ENCODE results near the gene LY86. TPM values are rescaled to one million over a fixed set of nuclear protein-coding genes. Genes with fewer than 3 reads are reported as not detected.

Gene LY86
- polyA plus RNA-seq, 1 of the 3 experiments (the other 2 are of a cell fraction), result not detected

DNA sequence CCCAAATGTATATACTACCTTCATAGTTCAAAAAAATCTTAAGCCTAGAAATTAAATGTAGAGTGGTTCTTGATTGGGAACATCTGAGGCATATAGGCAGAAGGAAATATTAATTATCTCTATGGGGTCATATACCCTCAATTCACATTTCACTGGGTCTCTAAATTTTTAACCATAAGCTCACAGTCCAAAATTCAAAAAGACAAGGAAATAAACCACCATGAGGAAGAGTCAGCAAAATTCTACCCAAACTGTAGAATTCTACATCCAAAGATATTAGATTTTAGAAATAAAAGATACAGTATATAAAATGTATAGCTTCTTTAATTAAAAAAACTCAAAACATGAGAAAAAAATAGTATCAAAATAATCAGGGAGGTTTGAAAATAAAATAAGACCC, 15.5 kb downstream of the LY86 start (continued):
- TF ChIP-seq REST (IDR thresholded peaks at IDR 0.05; ENCODE audit: low read depth, low read length) (no peak), SMC3 (IDR thresholded peaks at IDR 0.05; ENCODE audit: low read depth, low read length) (no peak)

GRCh38 chr6:6604566-6604965, 16.0 kb downstream of the LY86 start:
- H3K27me3 ChIP-seq (ENCODE audit: insufficient read depth), result no peaks in the 10 kb centered on the region
- H3K36me3 ChIP-seq (replicated peaks in 1 of 2; ENCODE audit: control insufficient read depth in 1 of 2, insufficient read depth in 2 of 2, low read length in 1 of 2), result no peaks in the 10 kb centered on the region
- CTCF ChIA-PET, result no interaction called here
- H3K79me2 ChIP-seq (ENCODE audit: insufficient read depth), result no peaks in the 10 kb centered on the region
- no peaks in the 10 kb centered on the region for H3K9me3 ChIP-seq
- POLR2A ChIA-PET, result no interaction called here
- H3K4me1 ChIP-seq (ENCODE audit: control insufficient read depth in 1 of 2, insufficient read depth in 2 of 2, low read depth in 1 of 2, low read length in 1 of 2), result no peaks in the 10 kb centered on the region
- no peaks in the 10 kb centered on the region for H3K9me2 ChIP-seq
- 0% methylated on average over 3 of the region's 3 CpGs for WGBS (ENCODE audit: low lambda C conversion rate)
- H3K4me3 ChIP-seq (ENCODE audit: low read depth in 2 of 2, low read length in 1 of 2), result no peak overlapping the region
- no peak for DNase-seq
- no peak overlapping the region for H3K9ac ChIP-seq
- H2AFZ ChIP-seq (ENCODE audit: low read depth), result no peak overlapping the region
- no peak overlapping the region for H3K4me2 ChIP-seq
- H3K27ac ChIP-seq (ENCODE audit: low read depth in 2 of 2, low read length in 1 of 2), result no peak overlapping the region
- TF ChIP-seq ELF1 (IDR thresholded peaks at IDR 0.05), result no peak
- TF ChIP-seq, protein P1, sequence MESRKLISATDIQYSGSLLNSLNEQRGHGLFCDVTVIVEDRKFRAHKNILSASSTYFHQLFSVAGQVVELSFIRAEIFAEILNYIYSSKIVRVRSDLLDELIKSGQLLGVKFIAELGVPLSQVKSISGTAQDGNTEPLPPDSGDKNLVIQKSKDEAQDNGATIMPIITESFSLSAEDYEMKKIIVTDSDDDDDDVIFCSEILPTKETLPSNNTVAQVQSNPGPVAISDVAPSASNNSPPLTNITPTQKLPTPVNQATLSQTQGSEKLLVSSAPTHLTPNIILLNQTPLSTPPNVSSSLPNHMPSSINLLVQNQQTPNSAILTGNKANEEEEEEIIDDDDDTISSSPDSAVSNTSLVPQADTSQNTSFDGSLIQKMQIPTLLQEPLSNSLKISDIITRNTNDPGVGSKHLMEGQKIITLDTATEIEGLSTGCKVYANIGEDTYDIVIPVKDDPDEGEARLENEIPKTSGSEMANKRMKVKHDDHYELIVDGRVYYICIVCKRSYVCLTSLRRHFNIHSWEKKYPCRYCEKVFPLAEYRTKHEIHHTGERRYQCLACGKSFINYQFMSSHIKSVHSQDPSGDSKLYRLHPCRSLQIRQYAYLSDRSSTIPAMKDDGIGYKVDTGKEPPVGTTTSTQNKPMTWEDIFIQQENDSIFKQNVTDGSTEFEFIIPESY (IDR thresholded peaks at IDR 0.05; ENCODE audit: borderline replicate concordance, low read depth), result no peak
- no peak for TF ChIP-seq RFX5 (IDR thresholded peaks at IDR 0.05; ENCODE audit: low read length)
- TF ChIP-seq SIN3A (IDR thresholded peaks at IDR 0.05; ENCODE audit: borderline replicate concordance, low read depth, low read length), result no peak
- no peak for TF ChIP-seq SMC3 (IDR thresholded peaks at IDR 0.05; ENCODE audit: low read depth, low read length)
- TF ChIP-seq FOXJ3 (CRISPR knock-in tag; IDR thresholded peaks at IDR 0.05), result no peak
- TF ChIP-seq USF2 (IDR thresholded peaks at IDR 0.05; ENCODE audit: borderline replicate concordance, low read depth, low read length), result no peak
- TF ChIP-seq POLR2AphosphoS5 (IDR thresholded peaks at IDR 0.05; ENCODE audit: low read depth, low read length), result no peak
- TF ChIP-seq, protein P2, sequence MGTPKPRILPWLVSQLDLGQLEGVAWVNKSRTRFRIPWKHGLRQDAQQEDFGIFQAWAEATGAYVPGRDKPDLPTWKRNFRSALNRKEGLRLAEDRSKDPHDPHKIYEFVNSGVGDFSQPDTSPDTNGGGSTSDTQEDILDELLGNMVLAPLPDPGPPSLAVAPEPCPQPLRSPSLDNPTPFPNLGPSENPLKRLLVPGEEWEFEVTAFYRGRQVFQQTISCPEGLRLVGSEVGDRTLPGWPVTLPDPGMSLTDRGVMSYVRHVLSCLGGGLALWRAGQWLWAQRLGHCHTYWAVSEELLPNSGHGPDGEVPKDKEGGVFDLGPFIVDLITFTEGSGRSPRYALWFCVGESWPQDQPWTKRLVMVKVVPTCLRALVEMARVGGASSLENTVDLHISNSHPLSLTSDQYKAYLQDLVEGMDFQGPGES (IDR thresholded peaks at IDR 0.05; ENCODE audit: low read depth, low read length), result no peak
- H4K20me1 ChIP-seq (ENCODE audit: insufficient read depth), result no peaks in the 10 kb centered on the region
- no peaks in the 10 kb centered on the region for H3F3A ChIP-seq (replicated peaks; ENCODE audit: insufficient read depth)
